Posterior vena cava (tissue), 2 donors: ENCODE measurements around the gene DNMT3L. TPM values are rescaled to one million over a fixed set of nuclear protein-coding genes. Genes with fewer than 3 reads are reported as not detected.
"Not testable (repeated sequence)": the region's sequence is repeated elsewhere in the genome, so short reads cannot be mapped to it uniquely, and the experiment has no call there.

Source experiments
- DNase-seq: peaks from one replicate; pipeline ENCODE4 v3.0.0-alpha.2; 2020; ENCODE audit warnings: low spot score
- intact Hi-C, 2 donors: fragments of 100-400 bp; cut with DNase I; formaldehyde crosslinking; loops; one replicate each; pipeline versions ENCODE4 v1.14.1 to v1.14.2; 2022 to 2023
- long read RNA-seq, 2 donors: library from polyadenylated mRNA; unstranded; transcript quantifications; one replicate each; pipeline ENCODE4 v2.0.0, GENCODE V29; 2020 to 2021
- total RNA-seq, 2 donors: library from RNA; stranded (reverse); fragmentation: NEBNext Ultra II Directional; extraction: Animal tissue kit (Norgen Biotek cat#: 25700); gene quantifications; one replicate each; pipeline ENCODE4 v1.2.1, GENCODE V29; 2021
- donor health status: DM: yes; HTN: yes; CAD: no.
- donor health status: DM: yes; HTN: yes; CAD: no.

DNMT3L gene
- total RNA-seq: not detected
- long read RNA-seq, donor 1: 0 reads
- long read RNA-seq, donor 2: 0 reads

GRCh38 chr21:44261675-44262295, at the start of gene DNMT3L:
DNMT3L (minus strand) TSS chr21:44261897; CDS start chr21:44261259, 638 bp downstream.
- no peak for DNase-seq
- intact Hi-C loops: no loop called here

DNA sequence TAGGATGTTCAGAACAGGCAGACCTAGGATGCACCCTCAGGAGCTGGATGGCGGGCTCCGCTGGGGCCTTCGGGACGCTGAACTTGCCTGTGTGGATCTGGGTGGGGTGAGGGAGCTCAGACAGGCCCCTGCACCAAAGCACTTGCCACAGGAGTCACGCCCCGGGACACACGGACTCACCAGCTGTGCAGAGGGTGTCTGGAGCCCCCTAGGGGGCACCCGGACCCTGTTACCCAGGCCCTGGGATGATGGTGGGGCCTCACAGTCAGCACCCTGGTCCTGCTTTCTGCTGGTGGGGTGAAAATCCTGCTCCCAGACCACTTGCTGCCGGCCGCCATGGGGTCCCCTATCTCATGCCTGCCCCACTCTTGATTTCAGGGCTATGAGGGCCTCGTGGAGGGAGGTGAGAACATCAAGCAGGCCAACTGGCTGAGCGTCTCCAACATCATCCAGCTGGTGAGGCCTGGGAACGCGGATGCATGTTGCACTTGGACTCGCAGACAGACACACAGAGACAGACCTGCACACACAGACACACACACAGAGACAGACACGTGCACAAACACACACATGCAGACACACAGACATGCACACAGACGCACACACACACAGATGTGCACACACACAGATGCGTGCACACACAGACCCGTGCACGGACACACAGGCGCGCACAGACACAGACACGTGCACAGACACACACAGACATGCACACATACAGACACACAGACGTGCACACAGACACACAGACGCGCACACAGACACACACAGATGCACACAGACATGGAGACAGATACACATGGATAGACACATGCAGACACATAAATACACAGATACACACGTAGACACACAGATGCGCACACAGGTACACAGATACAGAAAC, 49.2 kb upstream of the DNMT3L start:
- intact Hi-C loops: no loop called here

GRCh38 chr21:44306936-44307704, 45.4 kb upstream of the DNMT3L start:
- intact Hi-C loops: loop anchor here in 1 of 2 donors (10.0 kb wide), 1 partner anchor 618 kb away; the partner anchor contains the start of gene ITGB2
- no peak for DNase-seq

More for the DNA sequence above, 49.2 kb upstream of the DNMT3L start:
- no peak for DNase-seq

DNA sequence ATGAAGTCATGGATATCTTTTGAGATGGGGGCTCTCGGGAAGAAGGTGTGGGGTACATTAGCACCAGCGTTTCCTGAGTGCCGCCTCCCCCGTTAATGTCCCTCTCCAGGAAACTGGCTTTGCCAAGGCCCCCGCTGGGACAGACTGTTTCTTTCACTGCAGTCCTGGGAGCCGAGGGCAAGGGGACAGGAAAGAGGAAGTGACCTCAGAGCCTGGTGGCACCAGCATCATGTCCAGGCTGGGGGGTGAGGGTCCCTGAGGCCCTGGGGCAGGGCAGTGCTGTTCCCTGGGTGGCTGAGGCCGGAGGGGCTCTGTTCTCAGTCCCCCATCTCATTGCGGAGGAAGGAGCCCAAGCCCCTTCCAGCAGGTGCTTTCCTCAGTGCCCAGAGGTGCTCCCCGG, 44.0 kb upstream of the DNMT3L start:
- DNase-seq: no peak
- intact Hi-C loops: loop anchor here in 1 of 2 donors (10.0 kb wide), 1 partner anchor 619 kb away; the partner anchor contains the start of gene ITGB2

GRCh38 chr21:44304877-44305293, 43.2 kb upstream of the DNMT3L start:
- DNase-seq: no peak
- intact Hi-C loops: loop anchor here in 1 of 2 donors (10.0 kb wide), 1 partner anchor 620 kb away; the partner anchor contains the start of gene ITGB2

DNA sequence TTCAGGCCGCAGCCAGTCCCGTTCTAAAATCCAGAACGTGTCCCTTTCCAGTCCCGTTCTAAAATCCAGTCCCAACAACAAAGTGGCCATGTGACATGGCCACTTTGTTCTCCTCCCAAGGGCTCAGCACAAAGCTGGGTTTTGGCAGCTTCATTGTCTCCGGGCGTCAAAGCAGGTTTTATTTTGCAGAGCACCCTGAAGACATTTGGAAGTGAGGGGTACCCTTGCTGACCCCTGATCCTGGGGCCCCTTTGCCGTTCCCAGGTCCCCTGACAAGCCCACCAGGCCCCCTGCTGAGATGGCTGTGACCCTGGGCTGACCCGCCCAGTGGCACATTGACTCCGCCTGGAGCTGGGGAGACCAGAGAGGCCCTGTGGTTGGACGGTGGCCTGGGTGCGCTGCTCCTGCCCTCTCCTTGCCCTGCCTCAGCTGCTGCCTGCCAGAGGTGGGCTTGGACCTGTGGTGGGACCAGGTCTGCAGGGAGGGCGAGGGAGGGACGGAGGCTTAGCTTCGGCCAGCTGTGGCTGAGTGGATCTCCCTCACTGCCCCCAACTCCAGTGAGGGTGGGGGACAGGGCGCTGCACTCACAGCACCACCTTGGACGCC, 42.4 kb upstream of the DNMT3L start:
- no peak for DNase-seq
- intact Hi-C loops: loop anchor here in 1 of 2 donors (10.0 kb wide), 1 partner anchor 621 kb away; the partner anchor contains the start of gene ITGB2

DNA sequence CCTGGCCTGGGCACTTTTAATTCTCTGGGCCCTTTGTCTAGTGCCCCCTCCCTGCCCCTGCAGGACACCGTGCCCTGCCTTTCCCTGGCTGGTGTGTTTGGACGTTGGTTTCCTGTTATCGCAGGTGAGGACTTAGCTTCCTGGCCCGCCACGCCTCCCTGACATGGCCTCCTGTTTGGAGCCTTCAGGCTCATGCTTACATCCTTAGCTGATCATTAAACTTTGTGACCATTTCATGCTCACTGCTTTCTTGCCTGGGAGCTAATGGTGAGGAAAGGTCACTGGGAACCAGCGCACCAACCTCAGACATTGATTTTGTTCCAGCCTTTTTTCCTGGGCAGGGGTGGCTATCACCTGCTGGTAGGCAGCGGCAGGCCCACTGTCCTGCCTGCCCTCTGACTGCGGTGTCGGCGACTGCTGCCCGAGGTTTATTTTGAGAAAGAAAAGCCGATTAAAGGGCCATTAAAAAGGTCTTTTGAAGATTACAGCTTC, 41.8 kb upstream of the DNMT3L start:
- intact Hi-C loops: loop anchor here in 1 of 2 donors (10.0 kb wide), 1 partner anchor 621 kb away; the partner anchor contains the start of gene ITGB2
- no peak for DNase-seq

DNA sequence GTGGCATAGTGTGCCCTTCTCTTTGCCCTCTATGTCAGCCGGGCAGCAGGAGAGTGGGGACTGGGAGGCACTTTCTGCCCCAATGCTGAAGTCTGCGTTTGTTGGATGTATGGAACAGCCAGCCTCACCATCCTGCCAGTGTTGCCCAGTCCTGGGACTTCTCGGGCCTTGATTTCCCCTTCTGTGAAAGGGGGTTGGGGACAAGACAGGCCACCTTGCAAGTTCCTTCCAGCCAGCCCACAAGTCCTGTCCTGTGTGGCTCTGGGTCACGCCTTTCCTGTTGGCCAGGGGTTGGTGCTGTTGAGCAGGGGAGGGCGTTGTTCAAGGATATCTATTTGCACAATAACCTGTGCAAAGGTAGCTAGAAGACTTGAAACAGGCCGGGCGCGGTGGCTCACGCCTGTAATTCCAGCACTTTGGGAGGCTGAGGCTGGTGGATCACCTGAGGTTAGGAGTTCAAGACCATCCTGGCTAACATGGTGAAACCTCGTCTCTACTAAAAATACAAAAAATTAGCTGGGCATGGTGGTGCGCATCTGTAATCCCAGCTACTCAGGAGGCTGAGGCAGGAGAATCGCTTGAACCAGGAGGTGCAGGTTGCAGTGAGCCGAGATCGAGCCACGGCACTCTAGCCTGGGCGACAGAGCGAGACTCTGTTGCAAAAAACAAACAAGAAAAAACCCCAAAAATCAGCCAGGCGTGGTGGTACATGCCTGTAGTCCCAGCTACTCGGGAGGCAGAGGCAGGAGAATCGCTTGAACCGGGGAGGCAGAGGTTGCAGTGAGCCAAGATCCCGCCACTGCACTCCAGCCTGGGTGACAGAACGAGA, 41.1 kb upstream of the DNMT3L start:
- DNase-seq: not testable (repeated sequence)
- intact Hi-C loops: loop anchor here in 1 of 2 donors (10.0 kb wide), 1 partner anchor 622 kb away; the partner anchor contains the start of gene ITGB2

DNA sequence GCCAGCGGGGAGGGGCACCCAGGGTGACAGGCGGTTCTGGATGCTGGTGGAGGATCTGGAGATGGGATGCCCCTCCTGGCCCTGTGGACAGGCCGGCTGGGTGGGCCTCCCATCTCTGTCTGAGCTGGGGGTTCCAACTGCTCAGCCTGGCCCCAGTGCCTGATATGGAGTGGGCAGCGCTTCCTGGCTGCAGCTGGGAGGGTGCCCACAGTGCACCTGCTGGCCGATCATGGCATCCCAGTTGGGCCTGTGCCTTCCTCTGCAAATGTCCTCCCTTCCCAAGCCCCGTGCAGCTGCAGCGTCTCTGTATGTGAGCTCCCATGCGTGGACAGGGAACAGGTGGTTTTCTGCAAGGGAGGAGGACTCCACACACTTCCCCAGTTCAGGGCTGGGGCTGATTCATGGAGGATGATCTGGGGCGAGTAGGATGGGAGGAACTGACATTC, 40.3 kb upstream of the DNMT3L start:
- DNase-seq: no peak
- intact Hi-C loops: loop anchor here in 1 of 2 donors (10.0 kb wide), 1 partner anchor 623 kb away; the partner anchor contains the start of gene ITGB2

- no peak for DNase-seq
- intact Hi-C loops: loop anchor here in 1 of 2 donors (10.0 kb wide), 1 partner anchor 624 kb away; the partner anchor contains the start of gene ITGB2
Observed at GRCh38 chr21:44301141-44301540, 39.4 kb upstream of the DNMT3L start.

- peak; percentile 94 for DNase-seq
- intact Hi-C loops: loop anchor here in 1 of 2 donors (10.0 kb wide), 1 partner anchor 624 kb away; the partner anchor contains the start of gene ITGB2
Observed at GRCh38 chr21:44300262-44300959, 38.7 kb upstream of the DNMT3L start.

GRCh38 chr21:44299458-44300261, 38.0 kb upstream of the DNMT3L start, which contains the start of gene PFKL:
PFKL (plus strand) TSS chr21:44300053; CDS start chr21:44300106, 53 bp downstream.
- DNase-seq: peak; percentile 89
- intact Hi-C loops: loop anchor here in 1 of 2 donors (10.0 kb wide), 1 partner anchor 625 kb away; the partner anchor contains the start of gene ITGB2

DNA sequence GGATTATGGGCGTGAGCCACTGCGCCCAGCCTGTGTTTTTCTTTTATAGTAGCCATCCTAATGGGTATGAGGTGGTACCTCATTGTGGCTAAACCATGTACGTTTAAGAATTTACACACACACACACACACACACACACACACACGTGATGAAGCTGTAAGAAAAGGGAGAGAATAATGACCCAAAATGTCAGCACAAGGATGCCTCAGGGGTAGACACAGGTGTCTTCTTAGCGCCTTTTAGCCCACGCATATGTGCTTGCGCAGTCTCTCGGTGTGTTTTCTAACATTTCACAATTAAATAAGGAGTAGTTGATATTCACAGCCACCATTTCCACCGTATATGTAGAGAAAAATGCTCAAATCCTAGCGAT, 37.4 kb upstream of the DNMT3L start:
- intact Hi-C loops: no loop called here
- DNase-seq: no peak

- no peak for DNase-seq
- intact Hi-C loops: no loop called here
Observed at GRCh38 chr21:44298301-44298700, 36.6 kb upstream of the DNMT3L start.

DNA sequence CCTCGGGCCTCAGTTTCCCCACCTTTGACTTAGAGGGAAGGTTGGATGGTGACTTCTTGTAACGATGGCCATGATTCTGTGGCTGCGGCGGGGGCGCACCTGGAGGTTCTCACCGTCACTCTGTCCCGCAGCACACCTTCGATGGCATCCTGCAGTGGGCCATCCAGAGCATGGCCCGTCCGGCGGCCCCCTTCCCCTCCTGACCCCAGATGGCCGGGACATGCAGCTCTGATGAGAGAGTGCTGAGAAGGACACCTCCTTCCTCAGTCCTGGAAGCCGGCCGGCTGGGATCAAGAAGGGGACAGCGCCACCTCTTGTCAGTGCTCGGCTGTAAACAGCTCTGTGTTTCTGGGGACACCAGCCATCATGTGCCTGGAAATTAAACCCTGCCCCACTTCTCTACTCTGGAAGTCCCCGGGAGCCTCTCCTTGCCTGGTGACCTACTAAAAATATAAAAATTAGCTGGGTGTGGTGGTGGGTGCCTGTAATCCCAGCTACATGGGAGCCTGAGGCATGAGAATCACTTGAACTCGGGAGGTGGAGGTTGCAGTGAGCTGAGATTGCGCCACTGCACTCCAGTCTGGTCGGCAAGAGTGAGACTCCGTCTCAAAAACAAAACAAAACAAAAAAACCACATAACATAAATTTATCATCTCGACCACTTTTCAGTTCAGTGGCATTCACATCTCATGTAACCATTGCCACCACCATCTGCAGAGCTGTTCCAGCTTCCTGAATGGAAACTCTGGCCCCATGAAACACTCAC, 36.0 kb upstream of the DNMT3L start:
- DNase-seq: peak; percentile 94
- intact Hi-C loops: no loop called here
